SK-N-SH (cell line): Measurements from ENCODE around the gene ADPRS. TPM values are rescaled to one million over a fixed set of nuclear protein-coding genes. Genes with fewer than 3 reads are reported as not detected.

Experiments
- CTCF ChIA-PET: fragments of 300-600, 350-600 bp; formaldehyde crosslinking; extraction: SDS; loops from one replicate; lab custom pipeline; 2021; lab: Yijun Ruan, JAX
- POLR2A ChIA-PET: fragments of 350-600 bp; sonication (Branson Sonifier 250); formaldehyde crosslinking; extraction: SDS; loops from one replicate; lab custom pipeline; 2020; ENCODE audit warnings: antibody characterized with exemption, inconsistent platforms; lab: Yijun Ruan, JAX
- DNase-seq: peaks from one replicate; pipeline ENCODE4 v3.0.0; 2012
- H2AFZ ChIP-seq: fragments of 200-600 bp; sonication (generic); 2 replicates; pipeline ENCODE4 v1.8.1; 2016; ENCODE audit warnings: antibody characterized with exemption, mild to moderate bottlenecking, low read depth
- H3F3A ChIP-seq: fragments of 200-600 bp; sonication (generic); replicated peaks from 2 replicates; pipeline ENCODE3; 2016; ENCODE audit warnings: antibody characterized with exemption, mild to moderate bottlenecking; ENCODE audit not compliant: insufficient read depth
- H3K27ac ChIP-seq, 2 experiments: fragments of 200-500 bp in 1 of 2; fragments of 200-600 bp in 1 of 2; sonication (Bioruptor generic) in 1 of 2; sonication (generic), shearing (Covaris generic) in 1 of 2; 2 replicates each; pipeline versions ENCODE4 v1.5.1 to v1.6.1; 2014 to 2016; ENCODE audit warnings: low read depth in 2 of 2, inconsistent platforms in 1 of 2, low read length in 1 of 2, mild to moderate bottlenecking in 1 of 2, mixed read lengths in 1 of 2
- H3K27me3 ChIP-seq: fragments of 200-600 bp; sonication (generic), shearing (Covaris generic); 2 replicates; pipeline ENCODE4 v1.6.1; 2016; ENCODE audit warnings: mixed run types; ENCODE audit not compliant: insufficient read depth
- H3K36me3 ChIP-seq, 2 experiments: fragments of 200-500 bp in 1 of 2; fragments of 200-600 bp in 1 of 2; sonication (Bioruptor generic) in 1 of 2; sonication (generic) in 1 of 2; replicated peaks in 1 of 2; 2 replicates each; pipeline versions ENCODE3 to v1.5.1; 2014 to 2016; ENCODE audit warnings: low read length in 1 of 2, mild to moderate bottlenecking in 1 of 2; ENCODE audit not compliant: insufficient read depth in 2 of 2, control insufficient read depth in 1 of 2
- H3K4me1 ChIP-seq, 2 experiments: fragments of 200-500 bp in 1 of 2; fragments of 200-600 bp in 1 of 2; sonication (Bioruptor generic) in 1 of 2; sonication (generic), shearing (Covaris generic) in 1 of 2; 2 replicates each; pipeline versions ENCODE4 v1.5.1 to v1.6.1; 2014 to 2016; ENCODE audit warnings: low read depth in 1 of 2, low read length in 1 of 2, mixed run types in 1 of 2; ENCODE audit not compliant: insufficient read depth in 2 of 2, control insufficient read depth in 1 of 2
- H3K4me2 ChIP-seq: fragments of 200-600 bp; sonication (generic), shearing (Covaris generic); 2 replicates; pipeline ENCODE4 v1.6.1; 2017; ENCODE audit warnings: mixed run types
- H3K4me3 ChIP-seq, 2 experiments: fragments of 200-500 bp in 1 of 2; fragments of 200-600 bp in 1 of 2; sonication (Bioruptor generic) in 1 of 2; sonication (generic), shearing (Covaris generic) in 1 of 2; 2 replicates each; pipeline versions ENCODE4 v1.5.1 to v1.8.1; 2014 to 2016; ENCODE audit warnings: low read depth in 2 of 2, inconsistent platforms in 1 of 2, low read length in 1 of 2, mild to moderate bottlenecking in 1 of 2, mixed read lengths in 1 of 2, moderate library complexity in 1 of 2
- H3K79me2 ChIP-seq: fragments of 200-600 bp; sonication (generic); 2 replicates; pipeline ENCODE4 v1.8.1; 2017; ENCODE audit warnings: mild to moderate bottlenecking; ENCODE audit not compliant: insufficient read depth
- H3K9ac ChIP-seq: fragments of 200-600 bp; sonication (generic); 2 replicates; pipeline ENCODE4 v1.6.1; 2017; ENCODE audit warnings: mixed run types
- H3K9me2 ChIP-seq: fragments of 200-600 bp; sonication (generic); 2 replicates; pipeline ENCODE4 v1.6.1; 2017; ENCODE audit warnings: mixed run types
- H3K9me3 ChIP-seq: fragments of 200-600 bp; sonication (generic); 2 replicates; pipeline ENCODE4 v1.6.1; 2017; ENCODE audit warnings: mixed run types, mild to moderate bottlenecking, moderate library complexity
- H4K20me1 ChIP-seq: fragments of 200-600 bp; sonication (generic); 2 replicates; pipeline ENCODE4 v1.6.1; 2017; ENCODE audit warnings: mild to moderate bottlenecking, mixed run types; ENCODE audit not compliant: insufficient read depth
- CHD2 ChIP-seq: fragments of 150-350 bp; IDR thresholded peaks from 2 replicates; pipeline ENCODE4 v1.6.1; 2018; ENCODE audit warnings: low read length; ENCODE audit not compliant: partially characterized antibody
- CTCF ChIP-seq: fragments of 200-600 bp; sonication (generic); IDR thresholded peaks from 2 replicates; pipeline ENCODE4 v1.6.1; 2017; ENCODE audit warnings: antibody characterized with exemption, mild to moderate bottlenecking, moderate library complexity
- ELF1 ChIP-seq: IDR thresholded peaks from 2 replicates; pipeline ENCODE4 v1.4.0; 2012
- EP300 ChIP-seq, 2 experiments: IDR thresholded peaks; 2 replicates each; pipeline versions ENCODE4 v1.4.0 to v1.6.1; 2012; ENCODE audit warnings: borderline replicate concordance in 1 of 2, low read depth in 1 of 2, low read length in 1 of 2
- FOXJ3 ChIP-seq: sonication (generic); formaldehyde crosslinking; IDR thresholded peaks from 2 replicates; pipeline ENCODE4 v1.5.1; 2020; ENCODE audit warnings: mild to moderate bottlenecking, missing genetic modification reagents
- FOXM1 ChIP-seq: IDR thresholded peaks from 2 replicates; pipeline ENCODE4 v1.4.0; 2012; ENCODE audit warnings: low read depth, mild to moderate bottlenecking
- IRF3 ChIP-seq: fragments of 150-350 bp; IDR thresholded peaks from 2 replicates; pipeline ENCODE4 v1.6.1; 2016; ENCODE audit warnings: mild to moderate bottlenecking, low read depth, low read length
- MAX ChIP-seq: IDR thresholded peaks from 2 replicates; pipeline ENCODE4 v1.4.0; 2012; ENCODE audit warnings: low read depth
- MEF2A ChIP-seq: IDR thresholded peaks from 2 replicates; pipeline ENCODE4 v1.4.0; 2012; ENCODE audit warnings: low read depth, borderline replicate concordance
- MXI1 ChIP-seq: IDR thresholded peaks from 2 replicates; pipeline ENCODE4 v1.6.1; 2012; ENCODE audit warnings: mild to moderate bottlenecking, low read depth, low read length, improper control_type of control experiment
- NRF1 ChIP-seq: IDR thresholded peaks from 2 replicates; pipeline ENCODE4 v1.6.1; 2012; ENCODE audit warnings: low read depth, mild to moderate bottlenecking, low read length
- POLR2AphosphoS5 ChIP-seq: IDR thresholded peaks from 2 replicates; pipeline ENCODE4 v1.6.1; 2012; ENCODE audit warnings: low read depth, low read length
- REST ChIP-seq: IDR thresholded peaks from 2 replicates; pipeline ENCODE4 v1.6.1; 2012; ENCODE audit warnings: mild to moderate bottlenecking, low read depth, low read length, moderate library complexity
- RFX5 ChIP-seq: IDR thresholded peaks from 2 replicates; pipeline ENCODE4 v1.6.1; 2012; ENCODE audit warnings: mild to moderate bottlenecking, improper control_type of control experiment, low read length
- SIN3A ChIP-seq: IDR thresholded peaks from 2 replicates; pipeline ENCODE4 v1.6.1; 2012; ENCODE audit warnings: low read depth, mild to moderate bottlenecking, low read length, moderate library complexity, borderline replicate concordance
- SMC3 ChIP-seq: IDR thresholded peaks from 2 replicates; pipeline ENCODE4 v1.6.1; 2012; ENCODE audit warnings: low read depth, low read length, improper control_type of control experiment
- TAF1 ChIP-seq: IDR thresholded peaks from 2 replicates; pipeline ENCODE4 v1.6.1; 2012; ENCODE audit warnings: low read depth, mild to moderate bottlenecking, low read length, moderate library complexity, borderline replicate concordance
- USF1 ChIP-seq: IDR thresholded peaks from 2 replicates; pipeline ENCODE4 v1.4.0; 2012; ENCODE audit warnings: low read depth, borderline replicate concordance
- YY1 ChIP-seq: IDR thresholded peaks from 2 replicates; pipeline ENCODE4 v1.4.0; 2012; ENCODE audit warnings: low read depth, mild to moderate bottlenecking
- ZBTB33 ChIP-seq: IDR thresholded peaks from 2 replicates; pipeline ENCODE4 v1.4.0; 2012; ENCODE audit warnings: low read depth, borderline replicate concordance
- WGBS: methylation state at CpG from one replicate; pipeline ENCODE4 v1.1.6; 2017; ENCODE audit warnings: low lambda C conversion rate; 5-methylcytosine and 5-hydroxymethylcytosine counted together
- polyA plus RNA-seq, 3 experiments: library from polyadenylated mRNA; depleted of rRNA; stranded (reverse); fragments of >200 nt; gene quantifications; 2 replicates each; pipeline ENCODE4 v1.2.3, GENCODE V29; 2012

ADPRS gene
- polyA plus RNA-seq (2012; rRNA removed) = 54.2 and 62.3 TPM in 2 replicates
- 34.6 and 47.4 TPM in 2 replicates for polyA plus RNA-seq (2012; cell fraction: cytosol; rRNA removed)
- polyA plus RNA-seq (2012; cell fraction: nucleus; rRNA removed) = 51.1 and 60.8 TPM in 2 replicates

GRCh38 chr1:36088577-36089392 lies at the start of gene ADPRS:
ADPRS (plus strand) TSS chr1:36088892; CDS start chr1:36088905, 13 bp downstream.
- H4K20me1 ChIP-seq = no peaks in the 10 kb centered on the region
- H3K27me3 ChIP-seq = no peaks in the 10 kb centered on the region
- H3K4me1 ChIP-seq = peaks cover 3 to 47% of the 10 kb centered on the region in 2 experiments; a peak in 3 of 4 replicates
- peak within 1 kb of the TSS; percentile 84 for H3K9ac ChIP-seq
- peak; percentile 95 for DNase-seq
- H3K4me3 ChIP-seq = peak within 1 kb of the TSS; percentile 95 to 97
- H3K4me2 ChIP-seq = peak within 1 kb of the TSS; percentile 99
- WGBS = under 1% methylated on average over 26 of the region's 84 CpGs
- ChIA-PET POLR2A (no interaction called here), CTCF (interaction anchor here (0.7 to 32.6 kb wide), 3 partner anchors 11 to 46 kb away, joined by 3 to 700 read pairs (median 4); no protein-coding TSS in a partner anchor)
- peak within 1 kb of the TSS; percentile 100 for H2AFZ ChIP-seq
- H3F3A ChIP-seq = peaks cover 5% of the 10 kb centered on the region
- peaks cover 40% of the 10 kb centered on the region for H3K79me2 ChIP-seq
- no peaks in the 10 kb centered on the region for H3K9me2 ChIP-seq
- no peaks in the 10 kb centered on the region for H3K9me3 ChIP-seq
- H3K27ac ChIP-seq = peak within 1 kb of the TSS; percentile 45 to 91; a peak in 3 of 4 replicates
- peaks cover 12 to 29% of the 10 kb centered on the region in 2 experiments for H3K36me3 ChIP-seq
- TF ChIP-seq SMC3 = peak; percentile 56
- peak in 1 of 2 experiments; percentile 54; a peak in 1 of 4 replicates for TF ChIP-seq EP300 (IDR thresholded peaks at IDR 0.05; ENCODE audit: borderline replicate concordance in 1 of 2, low read depth in 1 of 2, low read length in 1 of 2)
- TF ChIP-seq YY1 = peak; percentile 90
- no peak for TF ChIP-seq RFX5
- peak; percentile 75; the same call in 1 of the 2 replicates for TF ChIP-seq MAX
- TF ChIP-seq MEF2A = no peak
- TF ChIP-seq USF1 = no peak; the same call in 1 of the 2 replicates
- peak; percentile 72; the same call in 1 of the 2 replicates for TF ChIP-seq REST
- 0 out of 2 replicates have a peak, but pooled peaks have one; percentile 27 for TF ChIP-seq ZBTB33
- peak; percentile 46; the same call in 1 of the 2 replicates for TF ChIP-seq FOXJ3 (CRISPR knock-in tag)
- peak; percentile 97; the same call in 1 of the 2 replicates for TF ChIP-seq TAF1
- TF ChIP-seq POLR2AphosphoS5 = peak; percentile 95
- peak; percentile 93 for TF ChIP-seq CTCF
- peak; percentile 78 for TF ChIP-seq MXI1
- TF ChIP-seq CHD2 = peak; percentile 83
- no peak; the same call in 1 of the 2 replicates for TF ChIP-seq FOXM1
- peak; percentile 91 for TF ChIP-seq ELF1
- TF ChIP-seq IRF3 = no peak
- TF ChIP-seq NRF1 = no peak; the same call in 1 of the 2 replicates
- peak; percentile 94; the same call in 1 of the 2 replicates for TF ChIP-seq SIN3A
